ENCODE measurements around the gene MOB3B. TPM values are rescaled to one million over a fixed set of nuclear protein-coding genes. Genes with fewer than 3 reads are reported as not detected.

The MOB3B gene
- total RNA-seq, 1 donor from 2014 or later, result 0.26 TPM

DNA sequence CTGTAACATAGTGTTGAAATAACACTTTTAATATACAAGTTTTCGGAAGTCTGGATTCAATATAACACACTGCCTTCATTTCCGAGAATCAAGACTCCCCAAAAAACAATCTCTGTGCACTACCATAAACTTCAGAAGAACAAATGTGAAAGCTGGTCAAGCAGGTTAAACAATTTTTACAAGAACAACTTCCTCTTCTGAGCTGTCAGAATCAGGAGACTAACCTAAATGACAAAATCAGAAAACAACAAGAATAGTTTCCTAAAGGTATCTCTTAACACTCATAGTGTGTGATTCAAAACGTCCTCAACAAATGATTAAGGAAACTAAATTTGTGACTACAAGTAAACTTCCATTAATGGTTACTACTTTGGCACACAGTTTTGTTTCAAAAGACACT, 32.1 kb upstream of the MOB3B start:
- Mint-ChIP-seq H3K27ac (no peak overlapping the region), H3K27me3 (ENCODE audit: insufficient read depth) (no peaks in the 10 kb centered on the region), H3K36me3 (ENCODE audit: low read depth) (peaks cover 18% of the 10 kb centered on the region), H3K9me3 (no peaks in the 10 kb centered on the region), H3K4me3 (no peak overlapping the region), H3K4me1 (ENCODE audit: low read depth) (peaks cover 22% of the 10 kb centered on the region)
- no peak for DNase-seq (ENCODE audit: low spot score)
- intact Hi-C loops (cut with micrococcal nuclease), result no loop called here

DNA sequence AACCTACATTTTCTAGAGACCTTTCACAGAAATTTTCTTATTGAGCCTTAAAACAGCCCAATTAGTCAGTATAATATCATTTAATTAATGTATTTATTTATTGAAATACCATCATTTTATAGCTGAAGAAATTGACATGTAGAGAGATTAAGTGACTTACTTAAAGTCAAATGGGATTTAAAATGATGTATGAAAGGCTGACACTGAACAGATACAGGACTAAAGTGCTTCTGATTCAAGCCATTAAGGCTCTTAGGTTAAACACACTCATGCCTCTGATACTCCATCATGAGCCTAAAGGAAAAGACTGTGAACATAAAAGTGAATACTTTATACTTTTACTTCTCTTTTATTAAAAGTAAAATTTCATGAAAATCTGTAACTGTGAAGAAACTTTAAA, 30.8 kb upstream of the MOB3B start:
- H3K4me3 Mint-ChIP-seq, result no peak overlapping the region
- H3K4me1 Mint-ChIP-seq (ENCODE audit: low read depth), result peaks cover 19% of the 10 kb centered on the region
- no peaks in the 10 kb centered on the region for H3K27me3 Mint-ChIP-seq (ENCODE audit: insufficient read depth)
- no peak overlapping the region for H3K27ac Mint-ChIP-seq
- H3K36me3 Mint-ChIP-seq (ENCODE audit: low read depth), result peaks cover 13% of the 10 kb centered on the region
- no peaks in the 10 kb centered on the region for H3K9me3 Mint-ChIP-seq
- intact Hi-C loops (cut with micrococcal nuclease), result no loop called here
- DNase-seq (ENCODE audit: low spot score), result no peak

DNA sequence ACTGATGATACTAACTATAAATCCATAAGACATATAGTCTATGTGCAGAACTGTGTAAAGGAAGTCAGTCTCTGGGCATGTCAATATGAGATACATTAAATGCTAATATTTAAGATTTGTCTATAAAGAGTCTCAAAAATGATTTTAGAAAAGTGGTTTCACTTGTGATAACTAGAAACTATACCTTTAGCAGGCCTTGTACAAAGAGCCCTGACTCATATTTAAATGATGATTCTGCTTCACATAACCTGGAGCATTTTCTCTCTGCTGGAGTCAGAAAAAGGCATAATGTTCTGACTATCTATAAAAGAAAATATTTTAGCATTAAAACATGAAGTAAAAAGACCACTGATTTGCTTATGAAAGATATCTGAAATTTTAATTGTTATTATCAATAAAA, 28.7 kb upstream of the MOB3B start:
- Mint-ChIP-seq H3K36me3 (ENCODE audit: low read depth) (peaks cover 11% of the 10 kb centered on the region), H3K4me1 (ENCODE audit: low read depth) (no peaks in the 10 kb centered on the region), H3K27ac (no peak overlapping the region), H3K4me3 (no peak overlapping the region), H3K9me3 (no peaks in the 10 kb centered on the region), H3K27me3 (ENCODE audit: insufficient read depth) (no peaks in the 10 kb centered on the region)
- intact Hi-C loops (cut with micrococcal nuclease), result no loop called here
- DNase-seq (ENCODE audit: low spot score), result no peak

DNA sequence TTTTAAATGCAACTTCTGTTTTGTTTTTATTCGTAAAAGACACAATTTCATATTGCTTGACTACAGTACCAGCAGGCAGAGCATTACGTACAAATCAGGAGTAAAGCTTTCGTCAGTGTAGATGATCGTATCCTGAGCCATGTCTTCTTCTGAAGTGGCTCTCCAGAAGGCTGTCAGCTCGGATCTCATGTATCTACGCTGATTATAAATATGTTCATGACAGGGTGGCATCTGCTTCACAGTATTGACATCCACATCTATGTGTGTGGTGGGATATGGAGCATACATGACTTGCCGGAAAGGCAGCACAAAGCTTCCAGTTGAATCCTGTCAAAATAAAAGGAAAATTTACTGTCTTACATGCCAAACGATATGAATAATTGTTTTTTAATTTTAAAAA, 26.9 kb upstream of the MOB3B start:
- DNase-seq (ENCODE audit: low spot score), result no peak
- H3K27me3 Mint-ChIP-seq (ENCODE audit: insufficient read depth), result no peaks in the 10 kb centered on the region
- no peak overlapping the region for H3K27ac Mint-ChIP-seq
- intact Hi-C loops (cut with micrococcal nuclease), result no loop called here
- H3K4me3 Mint-ChIP-seq, result no peak overlapping the region
- no peaks in the 10 kb centered on the region for H3K9me3 Mint-ChIP-seq
- no peaks in the 10 kb centered on the region for H3K4me1 Mint-ChIP-seq (ENCODE audit: low read depth)
- H3K36me3 Mint-ChIP-seq (ENCODE audit: low read depth), result peaks cover 15% of the 10 kb centered on the region

DNA sequence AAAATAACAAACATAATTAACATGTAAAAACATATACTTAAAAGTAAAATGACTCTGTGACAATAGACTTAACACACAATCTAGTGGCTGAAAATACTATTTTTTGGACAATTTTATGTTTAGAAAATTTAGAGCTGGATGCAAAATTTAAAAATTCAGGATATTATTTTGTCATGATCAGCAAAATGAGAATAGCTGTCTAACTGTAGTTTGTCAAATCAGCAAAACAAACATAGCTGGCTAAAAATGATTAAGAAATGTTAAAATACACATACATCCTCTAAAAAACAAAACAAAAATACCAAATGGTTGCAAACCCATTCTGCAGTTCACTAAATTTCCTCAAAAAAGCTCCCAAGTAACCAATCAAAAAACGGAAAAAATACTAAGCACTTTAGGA, 25.1 kb upstream of the MOB3B start:
- Mint-ChIP-seq H3K4me1 (ENCODE audit: low read depth) (no peaks in the 10 kb centered on the region), H3K9me3 (no peaks in the 10 kb centered on the region), H3K36me3 (ENCODE audit: low read depth) (peaks cover 15% of the 10 kb centered on the region), H3K27me3 (ENCODE audit: insufficient read depth) (no peaks in the 10 kb centered on the region), H3K4me3 (no peak overlapping the region), H3K27ac (no peak overlapping the region)
- intact Hi-C loops (cut with micrococcal nuclease), result no loop called here
- no peak for DNase-seq (ENCODE audit: low spot score)

DNA sequence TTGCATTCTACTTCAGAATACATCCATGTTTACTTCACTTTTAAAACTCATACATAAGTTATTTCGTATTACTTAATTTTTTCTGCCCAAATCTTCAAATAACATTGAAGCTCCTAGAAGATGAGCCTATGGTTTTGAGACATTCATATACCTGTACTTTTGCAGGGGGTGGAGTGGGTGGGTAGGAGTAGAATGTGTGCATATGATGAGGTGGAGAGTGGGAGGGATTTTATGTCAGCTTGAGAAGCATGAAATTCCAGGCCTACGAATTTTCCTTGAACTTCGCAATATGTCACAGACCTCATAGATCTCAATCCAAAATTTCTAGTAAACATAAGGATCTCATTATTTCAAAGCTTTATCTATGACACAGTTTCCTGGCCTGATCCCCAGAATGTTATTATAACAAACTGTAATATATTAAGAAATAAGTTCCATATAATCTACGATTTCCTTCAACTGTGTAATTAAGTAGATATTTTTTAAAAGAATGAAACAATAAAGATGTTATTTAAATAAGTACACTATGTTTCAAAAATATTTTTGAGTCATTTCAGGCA, 19.7 kb upstream of the MOB3B start:
- peaks cover 15% of the 10 kb centered on the region for H3K36me3 Mint-ChIP-seq (ENCODE audit: low read depth)
- no peaks in the 10 kb centered on the region for H3K27me3 Mint-ChIP-seq (ENCODE audit: insufficient read depth)
- intact Hi-C loops (cut with micrococcal nuclease), result loop anchor here (5.0 kb wide), 1 partner anchor 517 kb away; no protein-coding TSS in a partner anchor
- DNase-seq (ENCODE audit: low spot score), result no peak
- no peak overlapping the region for H3K27ac Mint-ChIP-seq
- no peak overlapping the region for H3K4me3 Mint-ChIP-seq
- no peaks in the 10 kb centered on the region for H3K4me1 Mint-ChIP-seq (ENCODE audit: low read depth)
- no peaks in the 10 kb centered on the region for H3K9me3 Mint-ChIP-seq

DNA sequence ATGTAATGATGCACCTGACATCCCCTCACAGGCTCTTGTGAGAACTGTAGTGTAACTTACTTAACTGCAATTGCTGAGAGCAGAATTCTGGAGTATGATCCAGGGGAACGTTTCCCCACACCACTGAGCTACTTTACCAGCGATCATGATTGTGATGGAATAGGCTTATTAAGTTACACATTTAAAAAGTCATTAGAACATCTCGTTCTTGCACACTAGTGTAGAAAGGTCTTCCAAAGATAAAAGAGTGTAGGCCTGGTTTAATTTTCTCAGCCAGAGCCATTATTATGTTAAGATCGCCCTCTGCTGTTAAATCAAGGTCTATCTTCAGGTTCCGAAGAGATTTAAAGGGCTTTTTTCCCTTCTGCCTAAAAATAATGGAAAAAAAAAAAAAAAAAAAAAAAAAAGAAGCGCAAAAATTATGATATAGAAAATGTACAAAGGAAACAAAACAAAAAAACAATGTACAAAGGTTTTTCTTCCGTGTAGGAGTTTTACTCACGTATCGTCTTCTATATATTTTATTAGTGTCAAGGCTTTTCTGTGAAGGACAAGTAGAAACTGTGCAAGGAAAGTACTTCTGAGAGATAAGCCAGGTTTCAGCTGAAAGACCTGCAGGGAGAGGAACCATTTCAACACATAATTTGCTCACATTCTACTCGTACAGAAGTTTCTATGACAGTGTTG, 18.6 kb upstream of the MOB3B start:
- H3K27ac Mint-ChIP-seq, result no peak overlapping the region
- no peak overlapping the region for H3K4me3 Mint-ChIP-seq
- H3K27me3 Mint-ChIP-seq (ENCODE audit: insufficient read depth), result no peaks in the 10 kb centered on the region
- H3K36me3 Mint-ChIP-seq (ENCODE audit: low read depth), result peaks cover 6% of the 10 kb centered on the region
- no peaks in the 10 kb centered on the region for H3K4me1 Mint-ChIP-seq (ENCODE audit: low read depth)
- no peak for DNase-seq (ENCODE audit: low spot score)
- intact Hi-C loops (cut with micrococcal nuclease), result loop anchor here (1.0 to 5.0 kb wide), 3 partner anchors 19 to 516 kb away; partner anchors contain the start of gene MOB3B
- H3K9me3 Mint-ChIP-seq, result no peaks in the 10 kb centered on the region

DNA sequence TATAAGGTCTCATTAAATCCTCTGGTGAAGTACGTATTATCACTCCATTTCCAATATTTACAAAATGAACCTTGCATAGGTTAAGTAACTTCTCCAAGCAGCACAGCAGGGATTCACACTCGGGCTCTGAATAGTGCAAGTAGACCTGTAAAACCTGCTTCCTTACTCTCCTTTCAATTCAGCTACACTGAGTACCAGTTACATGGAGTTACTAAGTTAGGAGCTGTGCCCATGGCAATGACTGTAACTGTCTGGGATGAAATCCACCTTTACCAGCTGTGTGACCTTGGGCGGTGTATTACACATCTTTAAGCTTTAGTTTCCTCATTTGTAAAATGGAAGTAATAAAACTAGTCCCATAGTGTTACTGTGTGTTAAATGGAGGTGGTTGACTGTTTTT, 15.9 kb upstream of the MOB3B start:
- H3K27me3 Mint-ChIP-seq (ENCODE audit: insufficient read depth), result no peaks in the 10 kb centered on the region
- H3K36me3 Mint-ChIP-seq (ENCODE audit: low read depth), result peaks cover 3% of the 10 kb centered on the region
- no peaks in the 10 kb centered on the region for H3K4me1 Mint-ChIP-seq (ENCODE audit: low read depth)
- intact Hi-C loops (cut with micrococcal nuclease), result loop anchor here (5.0 kb wide), 1 partner anchor 513 kb away; no protein-coding TSS in a partner anchor
- no peak overlapping the region for H3K27ac Mint-ChIP-seq
- no peak for DNase-seq (ENCODE audit: low spot score)
- no peaks in the 10 kb centered on the region for H3K9me3 Mint-ChIP-seq
- H3K4me3 Mint-ChIP-seq, result no peak overlapping the region

DNA sequence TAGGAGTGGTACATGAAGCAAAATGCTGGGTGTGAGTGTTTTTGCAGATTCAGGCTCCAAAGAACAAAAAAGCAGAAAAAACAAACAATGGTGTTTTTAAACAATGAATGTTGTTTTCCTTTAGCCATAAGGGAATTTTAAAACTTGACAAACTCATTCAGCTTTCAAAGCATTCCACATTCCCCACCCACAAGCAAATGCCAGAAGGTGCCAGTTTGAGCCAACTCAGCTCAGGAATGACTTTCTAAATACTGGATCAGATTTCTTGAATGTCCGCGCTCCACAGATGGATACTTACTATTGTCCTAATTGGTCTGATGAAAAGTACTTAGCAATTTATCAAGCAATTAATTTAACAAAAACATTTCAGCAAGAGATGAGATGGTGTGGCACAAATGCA, 12.9 kb upstream of the MOB3B start:
- intact Hi-C loops (cut with micrococcal nuclease), result no loop called here
- H3K27ac Mint-ChIP-seq, result no peak overlapping the region
- H3K9me3 Mint-ChIP-seq, result no peaks in the 10 kb centered on the region
- DNase-seq (ENCODE audit: low spot score), result no peak
- H3K36me3 Mint-ChIP-seq (ENCODE audit: low read depth), result peaks cover 2% of the 10 kb centered on the region
- no peaks in the 10 kb centered on the region for H3K27me3 Mint-ChIP-seq (ENCODE audit: insufficient read depth)
- H3K4me1 Mint-ChIP-seq (ENCODE audit: low read depth), result no peaks in the 10 kb centered on the region
- no peak overlapping the region for H3K4me3 Mint-ChIP-seq

DNA sequence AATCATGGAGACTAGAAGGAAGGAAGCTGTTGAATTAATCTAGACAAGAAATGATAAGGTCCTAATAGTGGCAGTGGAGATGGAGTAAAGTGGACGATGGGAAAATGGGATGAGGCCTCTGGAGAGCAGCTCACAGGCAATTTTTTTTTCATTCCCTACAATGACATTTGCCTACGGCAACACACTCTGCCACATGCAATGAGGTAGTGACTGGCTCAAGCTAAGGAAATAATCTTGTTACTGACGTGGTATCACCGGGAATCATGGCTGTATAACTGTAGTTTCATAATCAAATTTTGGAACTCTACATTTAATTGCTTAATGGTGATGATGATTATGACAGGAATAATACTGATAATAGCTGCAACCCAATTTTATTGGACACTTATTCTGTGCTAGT, 12.1 kb upstream of the MOB3B start:
- Mint-ChIP-seq H3K27me3 (ENCODE audit: insufficient read depth) (no peaks in the 10 kb centered on the region), H3K36me3 (ENCODE audit: low read depth) (peaks cover 2% of the 10 kb centered on the region), H3K4me3 (no peak overlapping the region), H3K27ac (no peak overlapping the region), H3K4me1 (ENCODE audit: low read depth) (no peaks in the 10 kb centered on the region), H3K9me3 (no peaks in the 10 kb centered on the region)
- DNase-seq (ENCODE audit: low spot score), result no peak
- intact Hi-C loops (cut with micrococcal nuclease), result no loop called here

DNA sequence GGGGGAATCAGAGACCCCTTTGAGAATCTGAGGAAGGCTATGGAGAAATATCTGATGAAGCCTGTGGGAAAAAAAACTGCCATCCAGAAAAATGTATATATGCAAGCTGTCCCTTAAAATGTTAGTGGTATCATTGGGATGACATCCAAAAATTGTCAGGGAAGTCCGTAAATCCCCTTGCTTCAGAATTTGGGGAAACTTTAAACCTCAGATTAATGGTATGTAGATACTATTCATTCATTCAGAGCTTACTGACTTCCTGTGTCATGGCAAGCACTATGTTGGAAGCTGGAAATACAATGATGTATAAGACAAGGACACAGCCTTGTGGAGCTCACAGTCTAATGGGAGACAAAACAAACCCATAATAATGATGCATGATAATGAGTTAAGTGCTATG, 10.9 kb upstream of the MOB3B start:
- Mint-ChIP-seq H3K9me3 (no peaks in the 10 kb centered on the region), H3K4me3 (no peak overlapping the region), H3K27me3 (ENCODE audit: insufficient read depth) (no peaks in the 10 kb centered on the region), H3K27ac (no peak overlapping the region), H3K4me1 (ENCODE audit: low read depth) (no peaks in the 10 kb centered on the region), H3K36me3 (ENCODE audit: low read depth) (peaks cover 2% of the 10 kb centered on the region)
- DNase-seq (ENCODE audit: low spot score), result no peak
- intact Hi-C loops (cut with micrococcal nuclease), result no loop called here

DNA sequence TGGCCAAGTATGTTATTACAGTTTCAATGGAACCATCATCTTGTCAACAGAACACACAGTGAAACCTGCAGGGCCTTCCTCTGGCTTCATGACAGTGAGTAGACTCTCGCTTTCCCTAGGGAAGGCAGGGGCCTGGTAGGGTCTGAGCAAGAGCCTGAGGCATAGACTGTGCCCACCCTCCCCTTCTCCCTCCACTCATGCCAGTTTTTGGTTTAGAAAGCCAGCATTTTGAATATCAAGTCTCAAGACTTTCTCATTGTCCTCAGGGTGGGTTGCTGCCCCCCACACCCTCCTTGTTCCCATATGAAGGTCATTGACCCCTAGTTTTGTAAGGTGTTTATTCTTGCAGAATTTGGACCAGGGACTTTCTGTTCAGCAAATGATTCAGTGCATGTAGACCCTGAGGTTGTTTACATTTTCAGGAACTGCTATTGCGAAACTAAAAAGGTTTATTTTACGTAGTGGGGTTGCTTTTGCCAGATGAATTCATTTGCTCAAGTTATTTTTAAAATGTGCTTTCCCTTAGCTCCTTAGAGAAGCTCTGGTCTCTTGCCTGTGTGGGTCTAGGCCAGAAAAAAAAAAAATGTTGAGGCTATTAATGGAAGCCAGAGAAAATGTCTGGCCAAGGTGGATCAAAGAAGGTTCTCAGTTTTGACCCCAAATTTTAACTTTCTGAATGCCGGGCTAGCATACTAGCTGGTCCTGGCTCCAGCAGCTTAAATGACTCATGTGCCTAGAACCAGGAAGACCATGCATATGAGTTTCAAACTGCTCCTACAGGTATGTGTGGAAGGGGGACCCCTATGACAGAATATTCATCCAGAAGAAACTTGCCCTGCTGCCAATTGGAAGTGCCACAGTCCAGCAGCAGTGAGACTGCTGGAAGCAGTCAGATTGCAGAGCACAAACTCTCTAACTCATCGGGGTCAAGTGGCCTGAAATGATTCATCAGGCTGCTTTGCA, 10.1 kb upstream of the MOB3B start:
- Mint-ChIP-seq H3K4me3 (no peak overlapping the region), H3K27ac (no peak overlapping the region), H3K9me3 (no peaks in the 10 kb centered on the region), H3K36me3 (ENCODE audit: low read depth) (peaks cover 2% of the 10 kb centered on the region), H3K27me3 (ENCODE audit: insufficient read depth) (peaks cover 2% of the 10 kb centered on the region), H3K4me1 (ENCODE audit: low read depth) (no peaks in the 10 kb centered on the region)
- no peak for DNase-seq (ENCODE audit: low spot score)
- intact Hi-C loops (cut with micrococcal nuclease), result no loop called here

DNA sequence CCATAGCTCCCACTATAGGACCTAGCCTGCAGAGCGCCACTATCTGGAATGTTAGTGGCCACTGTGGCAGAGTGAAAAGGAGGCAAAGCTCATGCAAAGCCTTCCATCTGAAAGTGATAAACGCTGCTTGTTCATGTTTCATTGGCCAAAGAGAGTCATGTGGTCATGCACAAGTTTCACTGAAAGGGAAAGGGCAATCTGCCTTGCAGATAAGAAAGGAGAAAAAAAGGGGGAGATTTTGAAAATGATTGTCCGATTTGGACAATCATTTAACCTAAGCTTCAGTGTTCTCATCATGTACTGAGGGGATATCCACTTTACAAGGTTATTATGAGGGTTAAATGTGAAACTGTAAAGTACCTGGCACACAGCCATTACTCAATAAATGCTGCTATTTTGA, 9.0 kb upstream of the MOB3B start:
- H3K9me3 Mint-ChIP-seq, result no peaks in the 10 kb centered on the region
- peaks cover 4% of the 10 kb centered on the region for H3K27me3 Mint-ChIP-seq (ENCODE audit: insufficient read depth)
- no peak for DNase-seq (ENCODE audit: low spot score)
- intact Hi-C loops (cut with micrococcal nuclease), result no loop called here
- H3K4me3 Mint-ChIP-seq, result no peak overlapping the region
- no peak overlapping the region for H3K27ac Mint-ChIP-seq
- no peaks in the 10 kb centered on the region for H3K4me1 Mint-ChIP-seq (ENCODE audit: low read depth)
- H3K36me3 Mint-ChIP-seq (ENCODE audit: low read depth), result peaks cover 2% of the 10 kb centered on the region

Measured in activated T-helper 1 cell treated with anti-CD3 and anti-CD28 coated beads, Interleukin-12 subunit alpha, Interleukin-12 subunit beta, Interleukin-2, Interleukin-4 antibody, amounts not matched to agents 30 ng/mL and 10 ng/mL and 1 ng/mL, durations not matched to agents 14 hours and 24 hours and 36 hours (primary cell).